MM.1S (cell line): ENCODE measurements around the gene INPP4B.
A peak's percentile ranks its signal among the peaks of the same experiment; 100 is the strongest.

Experiments used
- DNase-seq: peaks from one replicate; pipeline ENCODE4 v3.0.0-alpha.2; 2015
- H2AFZ ChIP-seq: fragments of 300-600 bp; sonication (generic); 2 replicates; pipeline ENCODE4 v1.6.0; 2016; ENCODE audit warnings: antibody characterized with exemption, low read length
- H3F3A ChIP-seq: fragments of 300-600 bp; sonication (generic); 2 replicates; pipeline ENCODE4 v1.6.1; 2016; ENCODE audit warnings: mild to moderate bottlenecking, antibody characterized with exemption, low read length, moderate library complexity, mixed read lengths; ENCODE audit not compliant: insufficient read depth
- H3K27ac ChIP-seq: fragments of 300-600 bp; sonication (generic); 2 replicates; pipeline ENCODE4 v1.5.1; 2016; ENCODE audit warnings: mild to moderate bottlenecking, low read length
- H3K27me3 ChIP-seq: fragments of 300-600 bp; sonication (generic); replicated peaks from 2 replicates; pipeline ENCODE4 v1.6.0; 2016; ENCODE audit warnings: low read length; ENCODE audit not compliant: insufficient read depth
- H3K36me3 ChIP-seq: fragments of 300-600 bp; sonication (generic); replicated peaks from 2 replicates; pipeline ENCODE4 v1.6.1; 2016; ENCODE audit warnings: mild to moderate bottlenecking, low read length, mixed read lengths; ENCODE audit not compliant: insufficient read depth
- H3K4me1 ChIP-seq: fragments of 300-600 bp; sonication (generic); 2 replicates; pipeline ENCODE4 v1.6.1; 2016; ENCODE audit warnings: low read length, mixed read lengths
- H3K4me2 ChIP-seq: fragments of 300-600 bp; sonication (generic); 2 replicates; pipeline ENCODE4 v1.6.0; 2016; ENCODE audit warnings: low read depth, low read length
- H3K4me3 ChIP-seq: fragments of 300-600 bp; sonication (generic); 2 replicates; pipeline ENCODE4 v1.5.1; 2016; ENCODE audit warnings: low read length, mixed read lengths
- H3K79me2 ChIP-seq: fragments of 300-600 bp; sonication (generic); 2 replicates; pipeline ENCODE4 v1.6.1; 2016; ENCODE audit warnings: mixed run types, low read length, mixed read lengths
- H3K9ac ChIP-seq: fragments of 300-600 bp; sonication (generic); 2 replicates; pipeline ENCODE4 v1.6.1; 2016; ENCODE audit warnings: low read length, mixed read lengths
- H3K9me2 ChIP-seq: fragments of 300-600 bp; sonication (generic); replicated peaks from 2 replicates; pipeline ENCODE4 v1.6.1; 2016; ENCODE audit warnings: mild to moderate bottlenecking, low read length, mixed read lengths; ENCODE audit not compliant: insufficient read depth
- H3K9me3 ChIP-seq: fragments of 300-600 bp; sonication (generic); replicated peaks from 2 replicates; pipeline ENCODE4 v1.6.1; 2016; ENCODE audit warnings: mild to moderate bottlenecking, low read length, mixed read lengths; ENCODE audit not compliant: insufficient read depth
- H4K20me1 ChIP-seq: fragments of 300-600 bp; sonication (generic); 2 replicates; pipeline ENCODE4 v1.6.1; 2016; ENCODE audit warnings: mild to moderate bottlenecking, low read length, moderate library complexity, mixed read lengths; ENCODE audit not compliant: insufficient read depth
- CTCF ChIP-seq: fragments of 300-600 bp; sonication (generic); IDR thresholded peaks from 2 replicates; pipeline ENCODE4 v1.5.1; 2016; ENCODE audit warnings: antibody characterized with exemption, low read length, mixed read lengths
- EZH2 ChIP-seq: fragments of 300-600 bp; sonication (generic); optimal IDR thresholded peaks from 2 replicates; pipeline ENCODE3; 2017; ENCODE audit warnings: low read depth, mild to moderate bottlenecking, antibody characterized with exemption, low read length, mixed read lengths
- EZH2phosphoT487 ChIP-seq: fragments of 300-600 bp; sonication (generic); IDR thresholded peaks from 2 replicates; pipeline ENCODE4 v1.6.1; 2018; ENCODE audit warnings: antibody characterized with exemption, low read length

The INPP4B gene

GRCh38 chr4:142211444-142211843, 634.7 kb downstream of the INPP4B start:
- H3K27me3 ChIP-seq = no peaks in the 10 kb centered on the region
- TF ChIP-seq EZH2 (no peak), CTCF (no peak), EZH2phosphoT487 (no peak)
- no peaks in the 10 kb centered on the region for H4K20me1 ChIP-seq
- no peak for DNase-seq
- H3F3A ChIP-seq = no peaks in the 10 kb centered on the region
- no peaks in the 10 kb centered on the region for H3K9me3 ChIP-seq
- no peak overlapping the region for H3K9ac ChIP-seq
- no peaks in the 10 kb centered on the region for H3K4me1 ChIP-seq
- H3K9me2 ChIP-seq = no peaks in the 10 kb centered on the region
- no peak overlapping the region for H3K4me3 ChIP-seq
- H3K4me2 ChIP-seq = no peak overlapping the region
- H3K36me3 ChIP-seq = no peaks in the 10 kb centered on the region
- H3K27ac ChIP-seq = no peak overlapping the region
- H3K79me2 ChIP-seq = no peaks in the 10 kb centered on the region
- no peak overlapping the region for H2AFZ ChIP-seq

- H3K4me3 ChIP-seq = no peak overlapping the region
- no peak overlapping the region for H3K4me2 ChIP-seq
- H2AFZ ChIP-seq = no peak overlapping the region
- H3F3A ChIP-seq = no peaks in the 10 kb centered on the region
- DNase-seq = no peak
- H3K4me1 ChIP-seq = 0 out of 2 replicates have a peak, but pooled peaks cover 4% of the 10 kb centered on the region
- 0 out of 2 replicates have a peak, but pooled peaks cover 6% of the 10 kb centered on the region for H3K27me3 ChIP-seq
- no peaks in the 10 kb centered on the region for H3K9me2 ChIP-seq
- no peaks in the 10 kb centered on the region for H3K36me3 ChIP-seq
- H3K9ac ChIP-seq = no peak overlapping the region
- no peaks in the 10 kb centered on the region for H4K20me1 ChIP-seq
- TF ChIP-seq EZH2 (no peak), EZH2phosphoT487 (no peak), CTCF (no peak)
- H3K9me3 ChIP-seq = no peaks in the 10 kb centered on the region
- H3K27ac ChIP-seq = no peak overlapping the region
- no peaks in the 10 kb centered on the region for H3K79me2 ChIP-seq
Observed at GRCh38 chr4:142203505-142203904, 642.6 kb downstream of the INPP4B start.

GRCh38 chr4:142202404-142203332, 643.4 kb downstream of the INPP4B start:
- H3K9me2 ChIP-seq = no peaks in the 10 kb centered on the region
- TF ChIP-seq EZH2 (no peak), CTCF (no peak), EZH2phosphoT487 (no peak)
- H3K4me2 ChIP-seq = peak overlapping the region; percentile 20; the same call in 1 of the 2 replicates
- H3F3A ChIP-seq = no peaks in the 10 kb centered on the region
- peak; percentile 29 for DNase-seq
- H3K9ac ChIP-seq = no peak overlapping the region
- H3K4me1 ChIP-seq = 0 out of 2 replicates have a peak, but pooled peaks cover 4% of the 10 kb centered on the region
- H3K27ac ChIP-seq = no peak overlapping the region
- H3K79me2 ChIP-seq = no peaks in the 10 kb centered on the region
- no peaks in the 10 kb centered on the region for H4K20me1 ChIP-seq
- H3K27me3 ChIP-seq = 0 out of 2 replicates have a peak, but pooled peaks cover 6% of the 10 kb centered on the region
- no peak overlapping the region for H2AFZ ChIP-seq
- H3K36me3 ChIP-seq = no peaks in the 10 kb centered on the region
- H3K4me3 ChIP-seq = no peak overlapping the region
- H3K9me3 ChIP-seq = no peaks in the 10 kb centered on the region
